DMS53 (cell line): Measurements from ENCODE around the gene AIFM3.
A peak's percentile ranks its signal among the peaks of the same experiment; 100 is the strongest.

Source experiments
- DNase-seq: peaks from one replicate; lab custom pipeline; 2025; lab: John Stamatoyannopoulos, UW

Gene AIFM3

GRCh38 chr22:20976291-20976877 lies 9.3 kb downstream of the AIFM3 start:
- no peak for DNase-seq

- DNase-seq: no peak
Observed at GRCh38 chr22:20977019-20977418, 10.0 kb downstream of the AIFM3 start.

- no peak for DNase-seq
Observed at GRCh38 chr22:20977516-20978170, 10.6 kb downstream of the AIFM3 start.

GRCh38 chr22:20978419-20978818 lies 11.4 kb downstream of the AIFM3 start:
- no peak for DNase-seq

- no peak for DNase-seq
Observed at GRCh38 chr22:20979243-20979809, 12.3 kb downstream of the AIFM3 start.

GRCh38 chr22:20979940-20980453 lies 12.9 kb downstream of the AIFM3 start:
- no peak for DNase-seq

- no peak for DNase-seq
Observed at GRCh38 chr22:20980523-20980922, 13.5 kb downstream of the AIFM3 start.

- DNase-seq: no peak
Observed at GRCh38 chr22:20980938-20981722, 14.1 kb downstream of the AIFM3 start.

GRCh38 chr22:20981787-20982562 lies 14.9 kb downstream of the AIFM3 start, which contains the start of gene LZTR1:
Gene LZTR1, plus strand, starts transcription at chr22:20982297. Its CDS starts 75 bp downstream, at chr22:20982372.
- peak; percentile 72 for DNase-seq

- no peak for DNase-seq
Observed at GRCh38 chr22:20982563-20982882, 15.5 kb downstream of the AIFM3 start.

GRCh38 chr22:20983081-20983771 lies 16.2 kb downstream of the AIFM3 start:
- no peak for DNase-seq

- no peak for DNase-seq
Observed at GRCh38 chr22:20985720-20986119, 18.7 kb downstream of the AIFM3 start.

- DNase-seq: no peak
Observed at GRCh38 chr22:20986365-20986764, 19.3 kb downstream of the AIFM3 start.

- DNase-seq: no peak
Observed at GRCh38 chr22:20987375-20987774, 20.3 kb downstream of the AIFM3 start.

- DNase-seq: no peak
Observed at GRCh38 chr22:20988573-20989322, 21.7 kb downstream of the AIFM3 start.

GRCh38 chr22:20989323-20990138 lies 22.5 kb downstream of the AIFM3 start:
- DNase-seq: no peak

GRCh38 chr22:20990184-20991180 lies 23.4 kb downstream of the AIFM3 start:
- DNase-seq: no peak
